K562 (cell line): Measurements from ENCODE around the gene BLM. TPM values are rescaled to one million over a fixed set of nuclear protein-coding genes. Genes with fewer than 3 reads are reported as not detected.

Experiments
- AFF4 ChIP-seq: sonication (generic); formaldehyde crosslinking; IDR thresholded peaks from 2 replicates; pipeline ENCODE4 v1.8.0; 2023; ENCODE audit warnings: mild to moderate bottlenecking, missing genetic modification reagents
- BRCA1 ChIP-seq, 2 experiments: fragments of 450-650 bp in 1 of 2; sonication (generic) in 1 of 2; formaldehyde crosslinking in 1 of 2; IDR thresholded peaks; 2 replicates each; pipeline versions ENCODE4 v1.5.0 to v1.6.1; 2017 to 2020; ENCODE audit warnings: mild to moderate bottlenecking in 1 of 2, missing genetic modification reagents in 1 of 2
- DIDO1 ChIP-seq: fragments of 450-650 bp; IDR thresholded peaks from 2 replicates; pipeline ENCODE4 v1.6.1; 2016; ENCODE audit warnings: low read depth, missing biosample characterization, missing genetic modification characterization
- FUS ChIP-seq: fragments of 200-400 bp; formaldehyde crosslinking; optimal IDR thresholded peaks from 2 replicates; pipeline ENCODE3; 2017; ENCODE audit warnings: low read depth, low read length
- LARP7 ChIP-seq: fragments of 450-650 bp; IDR thresholded peaks from 2 replicates; pipeline ENCODE4 v1.6.1; 2016
- MBD2 ChIP-seq: sonication (generic); IDR thresholded peaks from 2 replicates; pipeline ENCODE4 v1.6.1; 2016; ENCODE audit warnings: low read depth, borderline replicate concordance
- SPI1 ChIP-seq: IDR thresholded peaks from 2 replicates; pipeline ENCODE4 v1.6.1; 2011; ENCODE audit warnings: low read depth, low read length, control low read depth, borderline replicate concordance
- TAF1 ChIP-seq: IDR thresholded peaks from 2 replicates; pipeline ENCODE4 v1.6.1; 2011; ENCODE audit warnings: mild to moderate bottlenecking, low read length, moderate library complexity; ENCODE audit not compliant: insufficient read depth, control insufficient read depth, severe bottlenecking; ENCODE audit errors: extremely low read depth
- ZNF239 ChIP-seq: fragments of 250-450 bp; sonication (Bioruptor Pico); IDR thresholded peaks from 2 replicates; pipeline ENCODE4 v1.4.0; 2020; ENCODE audit warnings: mild to moderate bottlenecking
- polyA plus RNA-seq, 8 experiments: library from polyadenylated mRNA; depleted of rRNA in 4 of 8; stranded (reverse) in 5 of 8; unstranded in 3 of 8; fragments of >200 nt; fragmentation: Nextera tagmentation in 2 of 8; fragmentation: Illumina TruSeq in 1 of 8; extraction: Ambion mirVana in 2 of 8; extraction: Trizol in 1 of 8; gene quantifications; 2 replicates each; pipeline versions ENCODE4 v1.2.1 to v1.2.3, GENCODE V29; 2011 to 2014; ENCODE audit warnings: inconsistent platforms in 1 of 8, missing spikeins in 1 of 8
- total RNA-seq, 7 experiments: library from RNA; depleted of rRNA in 6 of 7; stranded (reverse); fragments of >200 nt in 6 of 7; fragmentation: Illumina TruSeq in 2 of 7; extraction: Trizol in 2 of 7; gene quantifications; 2 replicates each; pipeline versions ENCODE4 v1.2.1 to v1.2.3, GENCODE V29; 2011 to 2021; ENCODE audit warnings: low replicate concordance in 1 of 7
- TF ChIP-seq, protein P1 (sequence below): fragments of 250-450 bp; sonication (Bioruptor Pico); IDR thresholded peaks from 2 replicates; pipeline ENCODE4 v1.5.0; 2021
- TF ChIP-seq, protein P2 (sequence below): fragments of 450-650 bp; formaldehyde crosslinking; IDR thresholded peaks from 2 replicates; pipeline ENCODE4 v1.4.0; 2020; ENCODE audit warnings: mild to moderate bottlenecking, moderate library complexity
- TF ChIP-seq, protein P3 (sequence below), 2 experiments: fragments of 450-650 bp in 1 of 2; IDR thresholded peaks; 2 replicates each; pipeline ENCODE4 v1.6.1; 2011 to 2017; ENCODE audit warnings: low read depth in 2 of 2, antibody characterized with exemption in 1 of 2, borderline replicate concordance in 1 of 2, low read length in 1 of 2, mild to moderate bottlenecking in 1 of 2, mixed read lengths in 1 of 2; ENCODE audit not compliant: control insufficient read depth in 1 of 2

BLM gene
- total and polyA plus RNA-seq, 9 of the 15 experiments (the other 6 are each of a cell fraction or from before 2014, with no cell fraction given): 21.0 to 56.0 (median 43.9) TPM

- TF ChIP-seq TAF1 (peak; percentile 72), AFF4 (CRISPR knock-in tag) (no peak; the same call in 1 of the 2 replicates), FUS (no peak), LARP7 (no peak), DIDO1 (no peak), SPI1 (peak; percentile 45; the same call in 1 of the 2 replicates), BRCA1 (IDR thresholded peaks at IDR 0.05) (no peak), BRCA1 (CRISPR knock-in tag; IDR thresholded peaks at IDR 0.05) (no peak), ZNF239 (CRISPR knock-in tag) (no peak), MBD2 (peak; percentile 80; the same call in 1 of the 2 replicates)
- TF ChIP-seq, protein P1, sequence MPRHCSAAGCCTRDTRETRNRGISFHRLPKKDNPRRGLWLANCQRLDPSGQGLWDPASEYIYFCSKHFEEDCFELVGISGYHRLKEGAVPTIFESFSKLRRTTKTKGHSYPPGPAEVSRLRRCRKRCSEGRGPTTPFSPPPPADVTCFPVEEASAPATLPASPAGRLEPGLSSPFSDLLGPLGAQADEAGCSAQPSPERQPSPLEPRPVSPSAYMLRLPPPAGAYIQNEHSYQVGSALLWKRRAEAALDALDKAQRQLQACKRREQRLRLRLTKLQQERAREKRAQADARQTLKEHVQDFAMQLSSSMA (CRISPR knock-in tag): no peak
- TF ChIP-seq, protein P2, sequence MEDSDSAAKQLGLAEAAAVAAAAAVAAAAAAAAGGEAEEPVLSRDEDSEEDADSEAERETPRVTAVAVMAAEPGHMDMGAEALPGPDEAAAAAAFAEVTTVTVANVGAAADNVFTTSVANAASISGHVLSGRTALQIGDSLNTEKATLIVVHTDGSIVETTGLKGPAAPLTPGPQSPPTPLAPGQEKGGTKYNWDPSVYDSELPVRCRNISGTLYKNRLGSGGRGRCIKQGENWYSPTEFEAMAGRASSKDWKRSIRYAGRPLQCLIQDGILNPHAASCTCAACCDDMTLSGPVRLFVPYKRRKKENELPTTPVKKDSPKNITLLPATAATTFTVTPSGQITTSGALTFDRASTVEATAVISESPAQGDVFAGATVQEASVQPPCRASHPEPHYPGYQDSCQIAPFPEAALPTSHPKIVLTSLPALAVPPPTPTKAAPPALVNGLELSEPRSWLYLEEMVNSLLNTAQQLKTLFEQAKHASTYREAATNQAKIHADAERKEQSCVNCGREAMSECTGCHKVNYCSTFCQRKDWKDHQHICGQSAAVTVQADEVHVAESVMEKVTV (CRISPR knock-in tag): no peak
- TF ChIP-seq, protein P3, sequence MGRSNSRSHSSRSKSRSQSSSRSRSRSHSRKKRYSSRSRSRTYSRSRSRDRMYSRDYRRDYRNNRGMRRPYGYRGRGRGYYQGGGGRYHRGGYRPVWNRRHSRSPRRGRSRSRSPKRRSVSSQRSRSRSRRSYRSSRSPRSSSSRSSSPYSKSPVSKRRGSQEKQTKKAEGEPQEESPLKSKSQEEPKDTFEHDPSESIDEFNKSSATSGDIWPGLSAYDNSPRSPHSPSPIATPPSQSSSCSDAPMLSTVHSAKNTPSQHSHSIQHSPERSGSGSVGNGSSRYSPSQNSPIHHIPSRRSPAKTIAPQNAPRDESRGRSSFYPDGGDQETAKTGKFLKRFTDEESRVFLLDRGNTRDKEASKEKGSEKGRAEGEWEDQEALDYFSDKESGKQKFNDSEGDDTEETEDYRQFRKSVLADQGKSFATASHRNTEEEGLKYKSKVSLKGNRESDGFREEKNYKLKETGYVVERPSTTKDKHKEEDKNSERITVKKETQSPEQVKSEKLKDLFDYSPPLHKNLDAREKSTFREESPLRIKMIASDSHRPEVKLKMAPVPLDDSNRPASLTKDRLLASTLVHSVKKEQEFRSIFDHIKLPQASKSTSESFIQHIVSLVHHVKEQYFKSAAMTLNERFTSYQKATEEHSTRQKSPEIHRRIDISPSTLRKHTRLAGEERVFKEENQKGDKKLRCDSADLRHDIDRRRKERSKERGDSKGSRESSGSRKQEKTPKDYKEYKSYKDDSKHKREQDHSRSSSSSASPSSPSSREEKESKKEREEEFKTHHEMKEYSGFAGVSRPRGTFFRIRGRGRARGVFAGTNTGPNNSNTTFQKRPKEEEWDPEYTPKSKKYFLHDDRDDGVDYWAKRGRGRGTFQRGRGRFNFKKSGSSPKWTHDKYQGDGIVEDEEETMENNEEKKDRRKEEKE (IDR thresholded peaks at IDR 0.05; ENCODE audit: borderline replicate concordance in 1 of 2, control insufficient read depth in 1 of 2, low read depth in 2 of 2, low read length in 1 of 2): no peak
These were observed at the start of gene BLM (continued) for GRCh38 chr15:90716976-90717821.
